ENCODE results near the gene MYLK4.

MYLK4 gene

GRCh38 chr6:2784930-2785329 is 34.2 kb upstream of the MYLK4 start:
- H3K4me3 ChIP-seq (ENCODE audit: low read depth, low read length), result no peak overlapping the region
- TF ChIP-seq CTCF (IDR thresholded peaks at IDR 0.05; ENCODE audit: low read depth, low read length), result no peak

GRCh38 chr6:2784061-2784460 is 33.3 kb upstream of the MYLK4 start:
- no peak for TF ChIP-seq CTCF (IDR thresholded peaks at IDR 0.05; ENCODE audit: low read depth, low read length)
- no peak overlapping the region for H3K4me3 ChIP-seq (ENCODE audit: low read depth, low read length)

- no peak for TF ChIP-seq CTCF (IDR thresholded peaks at IDR 0.05; ENCODE audit: low read depth, low read length)
- no peak overlapping the region for H3K4me3 ChIP-seq (ENCODE audit: low read depth, low read length)
Observed at GRCh38 chr6:2783188-2783963, 32.7 kb upstream of the MYLK4 start.

- no peak for TF ChIP-seq CTCF (IDR thresholded peaks at IDR 0.05; ENCODE audit: low read depth, low read length)
Observed at GRCh38 chr6:2782825-2783187, 32.1 kb upstream of the MYLK4 start.

GRCh38 chr6:2782356-2782708 is 31.6 kb upstream of the MYLK4 start:
- H3K4me3 ChIP-seq (ENCODE audit: low read depth, low read length), result no peak overlapping the region
- no peak for TF ChIP-seq CTCF (IDR thresholded peaks at IDR 0.05; ENCODE audit: low read depth, low read length)

More at GRCh38 chr6:2782825-2783187, 32.1 kb upstream of the MYLK4 start:
- no peak overlapping the region for H3K4me3 ChIP-seq (ENCODE audit: low read depth, low read length)

GRCh38 chr6:2781685-2782355 is 31.1 kb upstream of the MYLK4 start:
- no peak overlapping the region for H3K4me3 ChIP-seq (ENCODE audit: low read depth, low read length)
- TF ChIP-seq CTCF (IDR thresholded peaks at IDR 0.05; ENCODE audit: low read depth, low read length), result no peak

- no peak for TF ChIP-seq CTCF (IDR thresholded peaks at IDR 0.05; ENCODE audit: low read depth, low read length)
- no peak overlapping the region for H3K4me3 ChIP-seq (ENCODE audit: low read depth, low read length)
Observed at GRCh38 chr6:2780102-2780737, 29.5 kb upstream of the MYLK4 start.

Data from WI38 (cell line).